SH-SY5Y (cell line): ENCODE results near the gene MTMR11.
A peak's percentile ranks its signal among the peaks of the same experiment; 100 is the strongest.

Source experiments
- GATA2 ChIP-seq: IDR thresholded peaks from 2 replicates; pipeline ENCODE4 v1.6.1; 2011; ENCODE audit warnings: mild to moderate bottlenecking, low read depth, low read length
- GATA3 ChIP-seq: IDR thresholded peaks from 2 replicates; pipeline ENCODE4 v1.6.1; 2011; ENCODE audit warnings: low read depth, mild to moderate bottlenecking, low read length, moderate library complexity

Gene MTMR11, protein sequence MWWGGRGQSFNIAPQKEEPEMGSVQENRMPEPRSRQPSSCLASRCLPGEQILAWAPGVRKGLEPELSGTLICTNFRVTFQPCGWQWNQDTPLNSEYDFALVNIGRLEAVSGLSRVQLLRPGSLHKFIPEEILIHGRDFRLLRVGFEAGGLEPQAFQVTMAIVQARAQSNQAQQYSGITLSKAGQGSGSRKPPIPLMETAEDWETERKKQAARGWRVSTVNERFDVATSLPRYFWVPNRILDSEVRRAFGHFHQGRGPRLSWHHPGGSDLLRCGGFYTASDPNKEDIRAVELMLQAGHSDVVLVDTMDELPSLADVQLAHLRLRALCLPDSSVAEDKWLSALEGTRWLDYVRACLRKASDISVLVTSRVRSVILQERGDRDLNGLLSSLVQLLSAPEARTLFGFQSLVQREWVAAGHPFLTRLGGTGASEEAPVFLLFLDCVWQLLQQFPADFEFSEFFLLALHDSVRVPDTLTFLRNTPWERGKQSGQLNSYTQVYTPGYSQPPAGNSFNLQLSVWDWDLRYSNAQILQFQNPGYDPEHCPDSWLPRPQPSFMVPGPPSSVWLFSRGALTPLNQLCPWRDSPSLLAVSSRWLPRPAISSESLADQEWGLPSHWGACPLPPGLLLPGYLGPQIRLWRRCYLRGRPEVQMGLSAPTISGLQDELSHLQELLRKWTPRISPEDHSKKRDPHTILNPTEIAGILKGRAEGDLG

GRCh38 chr1:149936170-149936991 lies at the start of gene MTMR11:
Gene MTMR11, minus strand, starts transcription at chr1:149936879. Its CDS starts 232 bp downstream, at chr1:149936647.
- TF ChIP-seq GATA2, result no peak
- TF ChIP-seq GATA3, result no peak

GRCh38 chr1:149979972-149980540 lies 43.4 kb upstream of the MTMR11 start:
- TF ChIP-seq GATA2 (no peak), GATA3 (no peak)

GRCh38 chr1:149979245-149979971 lies 42.7 kb upstream of the MTMR11 start:
- TF ChIP-seq GATA2, result no peak
- no peak for TF ChIP-seq GATA3

DNA sequence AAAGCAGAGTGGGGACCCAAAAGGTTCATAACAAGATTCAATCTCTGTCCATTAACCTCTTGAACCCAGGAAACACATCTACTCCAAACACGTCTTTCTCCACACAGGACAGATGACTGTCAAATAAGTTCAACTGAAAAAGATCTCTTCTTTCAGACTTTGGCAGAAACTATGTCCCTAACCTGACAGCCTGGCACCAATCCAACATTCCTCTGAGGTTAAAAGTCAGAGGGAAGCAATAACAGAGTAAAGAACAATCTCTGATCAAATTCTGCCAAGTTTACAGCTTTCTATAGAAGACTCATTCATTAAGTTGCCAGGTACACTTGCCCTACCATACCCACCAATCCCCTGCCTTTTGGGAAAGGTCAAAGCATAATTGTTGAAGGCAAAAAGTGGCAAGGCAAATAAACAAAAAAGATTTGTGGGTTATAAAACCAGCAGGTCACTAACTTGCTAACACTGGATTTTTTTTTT lies 41.9 kb upstream of the MTMR11 start:
- no peak for TF ChIP-seq GATA3
- TF ChIP-seq GATA2, result no peak

- TF ChIP-seq GATA3 (no peak), GATA2 (no peak)
These were observed 40.7 kb upstream of the MTMR11 start for GRCh38 chr1:149977345-149977744.

DNA sequence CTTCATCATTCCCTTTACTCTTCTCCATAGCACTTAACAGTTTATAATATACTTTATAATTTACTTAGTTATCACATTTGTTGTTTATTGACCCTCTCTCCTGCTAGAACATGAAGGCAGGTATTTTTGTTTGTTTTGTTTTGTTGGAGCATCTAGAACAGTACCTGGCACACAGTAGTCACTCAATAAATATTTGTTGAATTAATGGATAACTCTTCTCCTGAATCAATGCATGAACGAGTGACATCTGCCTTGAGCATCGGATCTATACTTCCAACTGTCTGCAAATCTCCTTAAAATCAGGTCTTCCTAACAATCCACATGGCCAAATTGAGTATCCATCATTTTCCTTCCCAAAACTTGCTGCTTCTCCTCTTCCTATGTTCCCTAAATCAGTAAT lies 35.9 kb upstream of the MTMR11 start:
- TF ChIP-seq GATA2, result no peak
- no peak for TF ChIP-seq GATA3

GRCh38 chr1:149967646-149968045 lies 31.0 kb upstream of the MTMR11 start:
- TF ChIP-seq GATA2, result no peak
- no peak for TF ChIP-seq GATA3

- TF ChIP-seq GATA3 (no peak), GATA2 (0 out of 2 replicates have a peak, but pooled peaks have one; percentile 10)
These were observed 30.4 kb upstream of the MTMR11 start for GRCh38 chr1:149967041-149967440.

DNA sequence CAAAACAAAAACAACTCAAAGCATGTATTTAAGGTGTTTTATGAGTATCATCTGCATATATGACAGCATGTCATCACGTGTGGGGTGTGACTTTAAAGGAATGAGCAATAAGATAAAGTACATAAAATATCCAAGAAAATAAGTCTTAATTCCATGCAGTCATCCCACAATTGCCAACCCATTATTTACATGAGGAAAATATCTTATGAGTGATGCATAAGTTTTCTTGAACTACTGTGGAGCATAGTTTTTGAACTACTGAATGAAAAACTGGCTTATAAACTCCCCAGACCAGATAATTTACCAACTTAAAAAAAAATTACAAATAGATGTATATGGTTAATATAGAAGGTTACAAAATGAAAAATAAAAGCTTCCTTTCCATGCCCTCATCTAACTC lies 29.7 kb upstream of the MTMR11 start:
- TF ChIP-seq GATA2, result no peak
- no peak for TF ChIP-seq GATA3

- TF ChIP-seq GATA2, result no peak
- no peak for TF ChIP-seq GATA3
These were observed 28.8 kb upstream of the MTMR11 start for GRCh38 chr1:149965440-149965839.

DNA sequence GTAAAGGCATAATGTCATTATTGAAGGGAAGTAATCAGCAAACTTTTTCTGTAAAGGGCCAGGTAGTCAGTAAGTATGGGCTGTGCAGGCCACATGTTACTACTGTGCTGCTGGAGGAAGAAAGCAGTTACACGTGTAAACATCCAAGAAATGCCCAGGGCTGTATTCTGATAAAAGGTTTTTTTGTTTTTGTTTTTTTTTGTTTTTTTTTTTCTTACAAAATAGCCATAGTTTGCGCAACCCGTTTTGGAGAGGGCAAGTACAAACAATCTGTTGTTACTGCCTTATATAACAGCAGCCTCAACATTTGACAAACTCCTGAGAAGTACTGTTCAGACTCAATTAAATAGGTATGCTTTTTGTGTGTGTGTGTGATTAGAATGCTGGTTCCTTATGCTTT lies 26.7 kb upstream of the MTMR11 start:
- TF ChIP-seq GATA3, result no peak
- no peak for TF ChIP-seq GATA2

DNA sequence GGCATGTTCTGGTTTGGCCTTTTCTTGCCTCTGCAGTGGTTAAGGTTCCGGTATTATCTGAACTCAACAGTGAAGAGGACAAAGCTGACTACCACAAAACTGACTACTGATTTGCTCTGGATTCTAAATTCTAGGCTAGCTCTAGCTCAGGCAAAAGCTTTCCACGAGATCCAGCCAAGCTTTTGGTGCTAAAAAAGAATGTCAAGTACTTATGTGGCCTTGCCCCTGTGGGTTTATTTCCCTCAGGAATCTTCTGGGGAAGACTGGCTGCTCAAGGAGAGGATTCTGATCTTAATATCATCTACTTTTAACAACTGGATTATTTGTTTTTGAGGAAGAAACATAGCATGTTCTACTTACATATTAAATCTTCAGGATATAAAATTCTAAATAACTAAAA lies 26.1 kb upstream of the MTMR11 start:
- TF ChIP-seq GATA2 (no peak), GATA3 (no peak)

DNA sequence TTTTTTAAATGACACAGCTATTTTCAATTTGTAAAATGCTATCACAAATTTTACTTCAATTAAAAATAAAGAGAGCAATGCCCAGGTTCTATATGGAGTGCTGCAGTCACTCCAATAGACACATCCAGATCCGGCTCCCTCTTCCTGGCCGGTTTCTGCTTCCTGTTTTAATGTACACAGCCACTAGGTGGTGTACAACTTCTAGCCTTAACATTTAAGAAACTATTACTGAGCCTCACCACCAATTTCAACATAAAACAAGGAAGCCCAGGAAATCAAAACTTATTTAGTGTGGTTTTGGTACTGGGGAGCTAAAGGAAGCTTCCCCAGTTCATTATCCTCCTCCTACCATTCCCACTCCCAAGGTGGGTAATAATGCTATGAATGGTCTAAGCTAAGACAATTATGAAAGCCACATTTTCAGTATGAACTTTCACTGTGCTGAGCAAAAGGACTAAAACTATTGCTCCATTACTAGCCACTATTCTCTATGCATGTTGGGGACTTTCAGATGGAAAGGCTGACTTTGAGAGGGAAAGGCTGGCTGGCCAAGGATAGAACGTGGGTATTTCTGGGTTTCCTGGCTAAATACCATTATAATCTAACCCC lies 25.5 kb upstream of the MTMR11 start:
- no peak for TF ChIP-seq GATA3

- TF ChIP-seq GATA3 (no peak), GATA2 (no peak)
These were observed 13.2 kb upstream of the MTMR11 start for GRCh38 chr1:149949911-149950310.
